Loucy (cell line): ENCODE results near the gene ATF5.

ENCODE experiments used
- CTCF ChIP-seq: fragments of 200-600 bp; sonication (generic); conservative IDR thresholded peaks from 2 replicates; pipeline ENCODE4 v1.5.1; 2014; ENCODE audit warnings: mild to moderate bottlenecking, antibody characterized with exemption, low read length
- EZH2phosphoT487 ChIP-seq: fragments of 200-600 bp; IDR thresholded peaks from 2 replicates; pipeline ENCODE4 v1.6.1; 2018; ENCODE audit warnings: antibody characterized with exemption, mild to moderate bottlenecking, moderate library complexity, borderline replicate concordance

DNA sequence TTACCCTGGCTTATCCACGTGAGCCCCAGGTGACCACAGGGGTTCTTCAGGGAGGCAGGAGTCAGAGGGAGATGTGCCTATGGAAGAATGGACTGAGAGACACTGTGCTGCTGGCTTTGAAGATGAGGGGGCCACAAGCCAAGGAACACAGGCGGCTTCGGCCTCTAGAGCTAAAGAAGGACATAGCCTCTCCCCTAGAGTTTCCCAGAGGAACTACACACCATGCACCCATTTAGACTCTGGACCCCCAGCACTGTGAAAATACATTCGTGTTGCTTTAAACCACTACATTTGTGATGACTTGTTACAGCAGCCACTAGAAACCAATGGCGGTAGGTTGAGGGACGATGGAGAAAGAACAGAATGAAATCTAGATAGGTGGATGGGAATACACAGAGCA, 13.7 kb upstream of the ATF5 start:
- peak; percentile 38; the same call in 1 of the 2 replicates for TF ChIP-seq CTCF
- no peak for TF ChIP-seq EZH2phosphoT487
